ENCODE measurements around the gene GNAL.

DNA sequence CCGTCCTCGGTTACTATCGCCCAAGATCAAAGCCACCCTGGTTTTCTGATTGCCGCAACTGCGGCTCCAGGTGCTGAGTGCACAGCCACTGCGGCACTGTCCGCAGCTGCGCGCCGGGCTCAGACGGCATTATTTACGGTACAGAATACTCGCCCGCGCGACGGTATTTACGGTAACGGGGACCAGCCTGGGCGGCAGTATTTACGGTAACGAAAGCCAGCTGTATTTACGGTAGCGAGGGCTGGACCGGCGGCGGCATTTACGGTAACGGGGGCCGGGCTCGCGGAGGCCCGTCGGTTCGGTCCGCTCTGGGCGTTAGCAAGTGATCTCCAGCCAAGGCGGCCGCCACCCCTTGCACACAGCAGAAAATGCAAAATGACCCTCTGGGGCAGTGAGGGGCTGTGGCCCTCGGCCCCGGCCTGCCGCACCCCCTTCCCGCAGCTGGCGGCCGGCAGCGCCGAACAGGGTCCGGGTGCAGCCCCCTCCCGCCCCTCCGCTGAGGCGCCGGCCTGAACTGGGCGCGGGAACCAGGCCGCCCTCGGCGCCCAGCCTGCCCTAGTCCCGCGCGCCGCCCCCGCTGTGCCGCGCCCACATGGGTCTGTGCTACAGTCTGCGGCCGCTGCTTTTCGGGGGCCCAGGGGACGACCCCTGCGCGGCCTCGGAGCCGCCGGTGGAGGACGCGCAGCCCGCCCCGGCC is at the start of gene GNAL:
- TF ChIP-seq EZH2 (IDR thresholded peaks at IDR 0.05) = peak; percentile 81
- TF ChIP-seq, protein P1, sequence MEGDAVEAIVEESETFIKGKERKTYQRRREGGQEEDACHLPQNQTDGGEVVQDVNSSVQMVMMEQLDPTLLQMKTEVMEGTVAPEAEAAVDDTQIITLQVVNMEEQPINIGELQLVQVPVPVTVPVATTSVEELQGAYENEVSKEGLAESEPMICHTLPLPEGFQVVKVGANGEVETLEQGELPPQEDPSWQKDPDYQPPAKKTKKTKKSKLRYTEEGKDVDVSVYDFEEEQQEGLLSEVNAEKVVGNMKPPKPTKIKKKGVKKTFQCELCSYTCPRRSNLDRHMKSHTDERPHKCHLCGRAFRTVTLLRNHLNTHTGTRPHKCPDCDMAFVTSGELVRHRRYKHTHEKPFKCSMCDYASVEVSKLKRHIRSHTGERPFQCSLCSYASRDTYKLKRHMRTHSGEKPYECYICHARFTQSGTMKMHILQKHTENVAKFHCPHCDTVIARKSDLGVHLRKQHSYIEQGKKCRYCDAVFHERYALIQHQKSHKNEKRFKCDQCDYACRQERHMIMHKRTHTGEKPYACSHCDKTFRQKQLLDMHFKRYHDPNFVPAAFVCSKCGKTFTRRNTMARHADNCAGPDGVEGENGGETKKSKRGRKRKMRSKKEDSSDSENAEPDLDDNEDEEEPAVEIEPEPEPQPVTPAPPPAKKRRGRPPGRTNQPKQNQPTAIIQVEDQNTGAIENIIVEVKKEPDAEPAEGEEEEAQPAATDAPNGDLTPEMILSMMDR (IDR thresholded peaks at IDR 0.05) = no peak

All from neural progenitor cell (in vitro differentiated cells).